Fibroblast of the conjunctiva (primary cell): Measurements from ENCODE around the gene MGLL.
A peak's percentile ranks its signal among the peaks of the same experiment; 100 is the strongest.

Experiments
- DNase-seq: peaks from one replicate; pipeline ENCODE4 v3.0.0-alpha.2; 2010; ENCODE audit warnings: low read depth

The MGLL gene

GRCh38 chr3:127758013-127758412 is 64.3 kb downstream of the MGLL start:
- DNase-seq, result no peak

- DNase-seq, result no peak
These were observed 67.0 kb downstream of the MGLL start for GRCh38 chr3:127755305-127755681.

- no peak for DNase-seq
These were observed 67.7 kb downstream of the MGLL start for GRCh38 chr3:127754411-127755304.

- DNase-seq, result no peak
These were observed 68.4 kb downstream of the MGLL start for GRCh38 chr3:127753898-127754410.

- no peak for DNase-seq
These were observed 69.0 kb downstream of the MGLL start for GRCh38 chr3:127753338-127753737.

- no peak for DNase-seq
These were observed 70.5 kb downstream of the MGLL start for GRCh38 chr3:127751782-127752181.

GRCh38 chr3:127751163-127751621 is 71.1 kb downstream of the MGLL start:
- no peak for DNase-seq

- peak; percentile 43 for DNase-seq
These were observed 71.9 kb downstream of the MGLL start for GRCh38 chr3:127750226-127751031.

GRCh38 chr3:127749787-127750225 is 72.5 kb downstream of the MGLL start:
- DNase-seq, result no peak

GRCh38 chr3:127749361-127749760 is 73.0 kb downstream of the MGLL start:
- no peak for DNase-seq

GRCh38 chr3:127748754-127749327 is 73.5 kb downstream of the MGLL start:
- no peak for DNase-seq

- peak; percentile 82 for DNase-seq
These were observed 74.4 kb downstream of the MGLL start for GRCh38 chr3:127747751-127748521.

- DNase-seq, result no peak
These were observed 75.2 kb downstream of the MGLL start for GRCh38 chr3:127747066-127747465.

- no peak for DNase-seq
These were observed 75.8 kb downstream of the MGLL start for GRCh38 chr3:127746400-127747057.

GRCh38 chr3:127745656-127746399 is 76.5 kb downstream of the MGLL start:
- DNase-seq, result no peak

- no peak for DNase-seq
These were observed 77.4 kb downstream of the MGLL start for GRCh38 chr3:127744875-127745274.

- no peak for DNase-seq
These were observed 78.0 kb downstream of the MGLL start for GRCh38 chr3:127744253-127744815.

- DNase-seq, result no peak
These were observed 78.7 kb downstream of the MGLL start for GRCh38 chr3:127743351-127744252.

- DNase-seq, result no peak
These were observed 79.7 kb downstream of the MGLL start for GRCh38 chr3:127742580-127742979.
